IMR-90 (cell line): ENCODE data around the gene GARIN6. TPM values are rescaled to one million over a fixed set of nuclear protein-coding genes. Genes with fewer than 3 reads are reported as not detected.

ENCODE experiments used
- ATAC-seq: fragments of 200-7000 bp; cut with Tn5 transposase; 2 replicates; pipeline ENCODE4 v1.9.1; 2020; ENCODE audit warnings: low read depth, mild to moderate bottlenecking, moderate library complexity
- BruUV-seq: library from RNA; stranded (reverse); fragments of 400-500 nt; replicated peaks from 2 replicates; lab custom pipeline; 2021; lab: Mats Ljungman, UMichigan
- CTCF ChIA-PET: fragments of 300-600 bp; formaldehyde crosslinking; extraction: SDS; loops from one replicate; lab custom pipeline; 2021; ENCODE audit warnings: antibody characterized with exemption; lab: Yijun Ruan, JAX
- POLR2A ChIA-PET: fragments of 300-600 bp; sonication (Branson Sonifier 250); formaldehyde crosslinking; loops from one replicate; lab custom pipeline; 2022; ENCODE audit warnings: antibody characterized with exemption; ENCODE audit not compliant: unreplicated experiment; lab: Charles Lee
- DNase-seq: peaks from one replicate; pipeline ENCODE4 v3.0.0; 2013
- H2AFZ ChIP-seq: replicated peaks from 2 replicates; pipeline ENCODE3; 2013; ENCODE audit warnings: low read length, mild to moderate bottlenecking; ENCODE audit not compliant: poor library complexity
- H2AK5ac ChIP-seq: 2 replicates; pipeline ENCODE4 v1.6.1; 2013; ENCODE audit warnings: low read depth, low read length, inconsistent platforms
- H2AK9ac ChIP-seq: replicated peaks from 2 replicates; pipeline ENCODE3; 2013; ENCODE audit warnings: mild to moderate bottlenecking, low read depth, low read length, moderate library complexity; ENCODE audit not compliant: poor library complexity
- H2BK120ac ChIP-seq: 2 replicates; pipeline ENCODE4 v1.6.1; 2013; ENCODE audit warnings: low read depth, low read length, inconsistent platforms
- H2BK15ac ChIP-seq: 3 replicates; pipeline ENCODE4 v1.6.1; 2013; ENCODE audit warnings: low read depth, low read length, inconsistent platforms
- H2BK20ac ChIP-seq: 2 replicates; pipeline ENCODE4 v1.6.1; 2013; ENCODE audit warnings: low read depth, mild to moderate bottlenecking, inconsistent platforms, low read length, moderate library complexity
- H2BK5ac ChIP-seq: 2 replicates; pipeline ENCODE4 v1.6.1; 2013; ENCODE audit warnings: mild to moderate bottlenecking, low read depth, low read length, inconsistent platforms; ENCODE audit not compliant: poor library complexity, severe bottlenecking
- H3K14ac ChIP-seq: replicated peaks from 2 replicates; pipeline ENCODE4 v1.6.1; 2013; ENCODE audit warnings: low read depth, low read length, inconsistent platforms
- H3K18ac ChIP-seq: 2 replicates; pipeline ENCODE4 v1.6.1; 2013; ENCODE audit warnings: low read depth, low read length, control low read depth
- H3K23ac ChIP-seq: 2 replicates; pipeline ENCODE4 v1.6.1; 2013; ENCODE audit warnings: low read depth, low read length, inconsistent platforms
- H3K27ac ChIP-seq: 2 replicates; pipeline ENCODE4 v1.5.1; 2013; ENCODE audit warnings: mild to moderate bottlenecking, control low read depth, low read length; ENCODE audit not compliant: insufficient read depth
- H3K27me3 ChIP-seq: 2 replicates; pipeline ENCODE4 v1.6.1; 2013; ENCODE audit warnings: low read length; ENCODE audit not compliant: control insufficient read depth, insufficient read depth
- H3K36me3 ChIP-seq: 2 replicates; pipeline ENCODE4 v1.6.1; 2013; ENCODE audit warnings: low read length, mixed read lengths; ENCODE audit not compliant: control insufficient read depth, insufficient read depth
- H3K4ac ChIP-seq: 2 replicates; pipeline ENCODE4 v1.6.1; 2013; ENCODE audit warnings: low read depth, low read length, inconsistent platforms
- H3K4me1 ChIP-seq: 2 replicates; pipeline ENCODE4 v1.6.1; 2013; ENCODE audit warnings: low read length, mixed read lengths; ENCODE audit not compliant: control insufficient read depth, insufficient read depth
- H3K4me2 ChIP-seq: 2 replicates; pipeline ENCODE4 v1.6.1; 2013; ENCODE audit warnings: low read depth, mild to moderate bottlenecking, control low read depth, low read length, moderate library complexity
- H3K4me3 ChIP-seq: 2 replicates; pipeline ENCODE4 v1.5.1; 2013; ENCODE audit warnings: low read depth, mild to moderate bottlenecking, control low read depth, low read length, moderate library complexity; ENCODE audit not compliant: insufficient read depth
- H3K56ac ChIP-seq: 2 replicates; pipeline ENCODE4 v1.6.1; 2013; ENCODE audit warnings: low read length, inconsistent platforms; ENCODE audit not compliant: insufficient read depth; ENCODE audit errors: extremely low read depth
- H3K79me1 ChIP-seq, 2 experiments: 2 replicates each; pipeline ENCODE4 v1.6.1; 2013; ENCODE audit warnings: low read length in 2 of 2, inconsistent platforms in 1 of 2, low read depth in 1 of 2
- H3K9ac ChIP-seq: 2 replicates; pipeline ENCODE4 v1.6.1; 2013; ENCODE audit warnings: low read depth, low read length, control low read depth
- H3K9me1 ChIP-seq: 2 replicates; pipeline ENCODE4 v1.6.1; 2013; ENCODE audit warnings: low read length, inconsistent platforms; ENCODE audit not compliant: insufficient read depth
- H3K9me3 ChIP-seq: 2 replicates; pipeline ENCODE4 v1.6.1; 2013; ENCODE audit warnings: low read length; ENCODE audit not compliant: control insufficient read depth, insufficient read depth
- H4K20me1 ChIP-seq: 2 replicates; pipeline ENCODE4 v1.6.1; 2013; ENCODE audit warnings: low read length, inconsistent platforms; ENCODE audit not compliant: insufficient read depth
- H4K5ac ChIP-seq: 2 replicates; pipeline ENCODE4 v1.6.1; 2013; ENCODE audit warnings: mild to moderate bottlenecking, low read depth, low read length, control low read depth
- H4K8ac ChIP-seq, 2 experiments: 2 replicates each; pipeline ENCODE4 v1.6.1; 2013; ENCODE audit warnings: low read depth in 2 of 2, low read length in 2 of 2, control low read depth in 1 of 2, inconsistent platforms in 1 of 2
- H4K91ac ChIP-seq: 2 replicates; pipeline ENCODE4 v1.6.1; 2013; ENCODE audit warnings: low read depth, low read length, inconsistent platforms; ENCODE audit not compliant: insufficient read depth
- BHLHE40 ChIP-seq: fragments of 150-350 bp; IDR thresholded peaks from 2 replicates; pipeline ENCODE4 v1.6.1; 2016; ENCODE audit warnings: mild to moderate bottlenecking, low read depth, low read length
- CEBPB ChIP-seq: IDR thresholded peaks from 2 replicates; pipeline ENCODE4 v1.6.1; 2012; ENCODE audit warnings: low read depth, low read length, improper control_type of control experiment
- CHD1 ChIP-seq: IDR thresholded peaks from 2 replicates; pipeline ENCODE4 v1.6.1; 2012; ENCODE audit warnings: low read depth, low read length, improper control_type of control experiment
- ELK1 ChIP-seq: fragments of 150-350 bp; IDR thresholded peaks from 2 replicates; pipeline ENCODE4 v1.6.1; 2016; ENCODE audit warnings: low read depth, mild to moderate bottlenecking, low read length, moderate library complexity, borderline replicate concordance
- RCOR1 ChIP-seq: IDR thresholded peaks from 2 replicates; pipeline ENCODE4 v1.6.1; 2012; ENCODE audit warnings: mild to moderate bottlenecking, low read length, improper control_type of control experiment; ENCODE audit not compliant: insufficient replicate concordance
- USF2 ChIP-seq: fragments of 150-350 bp; IDR thresholded peaks from 2 replicates; pipeline ENCODE4 v1.6.1; 2017; ENCODE audit warnings: mild to moderate bottlenecking, antibody characterized with exemption, low read length, low read depth
- WGBS, 2 experiments: methylation state at CpG; one replicate each; pipeline versions ENCODE4 v1.1.5 to v1.1.7; 2013; ENCODE audit warnings: missing lambda C conversion rate in 2 of 2; ENCODE audit not compliant: insufficient read length in 1 of 2; ENCODE audit errors: extremely low coverage in 2 of 2; 5-methylcytosine and 5-hydroxymethylcytosine counted together
- dilution Hi-C: fragments of 300-500 bp; cut with HindIII; formaldehyde crosslinking; loops from one replicate; pipeline ENCODE4 v1.14.3; 2018; ENCODE audit warnings: low sequenced_read_pairs; ENCODE audit not compliant: unreplicated experiment
- in situ Hi-C: fragments of 300-500 bp; cut with MboI; formaldehyde crosslinking; loops from 3 replicates; pipeline ENCODE4 v1.14.3; 2019; ENCODE audit warnings: low sequenced_read_pairs, inconsistent platforms, mixed read lengths
- intact Hi-C: fragments of 100-400 bp; cut with micrococcal nuclease; formaldehyde crosslinking; loops from 2 replicates; pipeline ENCODE4 v1.10.0; 2022
- polyA plus RNA-seq, 3 experiments: library from polyadenylated mRNA; depleted of rRNA; stranded (reverse); fragments of >200 nt; gene quantifications; 2 replicates each; pipeline ENCODE4 v1.2.3, GENCODE V29; 2012; ENCODE audit warnings: low replicate concordance in 1 of 3
- total RNA-seq: library from RNA; depleted of rRNA; stranded (reverse); fragments of >200 nt; gene quantifications from 2 replicates; pipeline ENCODE4 v1.2.3, GENCODE V29; 2012

GARIN6 gene
- total and polyA plus RNA-seq, 2 of the 4 experiments (the other 2 are of a cell fraction), result not detected

- H3K4me2 ChIP-seq, result no peak overlapping the region
- no peak overlapping the region for H3K14ac ChIP-seq
- no peak overlapping the region for H3K4me3 ChIP-seq
- H4K8ac ChIP-seq, result no peak overlapping the region
- BruUV-seq, result no TSS peak
- no peak overlapping the region for H2BK15ac ChIP-seq
- H4K91ac ChIP-seq, result no peak overlapping the region
- dilution Hi-C loops, result no loop called here
- H2AK9ac ChIP-seq, result no peak overlapping the region
- no peak overlapping the region for H3K9ac ChIP-seq
- ChIA-PET CTCF (interaction anchor here (1.4 kb wide), 1 partner anchor 11 kb away, joined by 4 read pairs; no protein-coding TSS in a partner anchor), POLR2A (no interaction called here)
- intact Hi-C loops, result no loop called here
- H3K23ac ChIP-seq, result no peak overlapping the region
- H3K4me1 ChIP-seq, result no peaks in the 10 kb centered on the region
- no peak for ATAC-seq
- no peak overlapping the region for H3K4ac ChIP-seq
- no peak for DNase-seq
- no CpG with 5 or more reads among the region's 3 CpGs for WGBS, 2 experiments
- peaks cover 2% of the 10 kb centered on the region for H3K9me3 ChIP-seq
- no peak overlapping the region for H2BK20ac ChIP-seq
- no peak overlapping the region for H3K18ac ChIP-seq
- no peak overlapping the region for H2AK5ac ChIP-seq
- H3K27me3 ChIP-seq, result no peaks in the 10 kb centered on the region
- H3K56ac ChIP-seq, result no peak overlapping the region
- H3K9me1 ChIP-seq, result no peaks in the 10 kb centered on the region
- H2BK5ac ChIP-seq, result no peak overlapping the region
- no peak overlapping the region for H3K27ac ChIP-seq
- no peak overlapping the region for H2AFZ ChIP-seq
- in situ Hi-C loops, result no loop called here
- H4K20me1 ChIP-seq, result no peaks in the 10 kb centered on the region
- no peak for TF ChIP-seq USF2
- TF ChIP-seq CHD1, result no peak
- no peak for TF ChIP-seq CEBPB
- no peak for TF ChIP-seq RCOR1
- no peak for TF ChIP-seq BHLHE40
- TF ChIP-seq ELK1, result no peak
- no peaks in the 10 kb centered on the region for H3K79me1 ChIP-seq
- no peak overlapping the region for H2BK120ac ChIP-seq
- H4K5ac ChIP-seq, result no peak overlapping the region
- H3K36me3 ChIP-seq, result no peaks in the 10 kb centered on the region
Observed at GRCh38 chr12:99611599-99611998, 36.0 kb upstream of the GARIN6 start.
